GM19395 (cell line): ENCODE results near the gene PHKA2.
"Not testable (repeated sequence)": the region's sequence is repeated elsewhere in the genome, so short reads cannot be mapped to it uniquely, and the experiment has no call there.

ENCODE experiments used
- ATAC-seq: cut with Tn5 transposase; IDR thresholded peaks from one replicate; pipeline ENCODE4 v1.9.1; 2021; ENCODE audit warnings: mild to moderate bottlenecking, moderate library complexity; ENCODE audit not compliant: unreplicated experiment

PHKA2 gene

GRCh38 chrX:18871161-18871890, 112.6 kb downstream of the PHKA2 start:
- no peak for ATAC-seq

- ATAC-seq: no peak
Observed at GRCh38 chrX:18864390-18864920, 119.5 kb downstream of the PHKA2 start.

GRCh38 chrX:18861511-18861910, 122.4 kb downstream of the PHKA2 start:
- no peak for ATAC-seq

DNA sequence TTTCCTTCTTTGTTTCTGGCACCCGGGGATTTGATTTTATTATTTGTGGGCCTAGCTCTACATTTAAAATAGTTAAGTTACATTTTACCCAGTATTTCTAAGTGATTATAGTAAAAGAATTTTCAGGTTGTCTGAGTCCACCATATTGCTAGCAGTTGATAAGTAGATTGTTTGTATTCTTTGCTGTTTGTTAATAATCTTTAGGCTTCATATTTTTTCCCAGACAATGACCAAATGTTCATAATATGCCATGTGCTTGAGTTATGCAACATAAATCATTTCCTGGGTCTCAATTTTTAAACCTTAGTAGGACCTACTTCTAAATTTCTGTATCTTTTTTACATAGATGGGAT, 127.3 kb downstream of the PHKA2 start:
- ATAC-seq: no peak

- ATAC-seq: peak; percentile 90
Observed at GRCh38 chrX:18855919-18856644, 127.8 kb downstream of the PHKA2 start.

- ATAC-seq: not testable (repeated sequence)
Observed at GRCh38 chrX:18847901-18848300, 136.0 kb downstream of the PHKA2 start.
